Ishikawa (cell line): ENCODE measurements around the gene TMEM164.

ENCODE experiments used
- CEBPB ChIP-seq: IDR thresholded peaks from 2 replicates; pipeline ENCODE4 v1.6.1; 2012
- CREB1 ChIP-seq: IDR thresholded peaks from 2 replicates; pipeline ENCODE4 v1.6.1; 2012; ENCODE audit warnings: low read depth
- EGR1 ChIP-seq: IDR thresholded peaks from 2 replicates; pipeline ENCODE4 v1.6.1; 2012
- EP300 ChIP-seq: IDR thresholded peaks from 2 replicates; pipeline ENCODE4 v1.6.1; 2012; ENCODE audit warnings: borderline replicate concordance
- FOXM1 ChIP-seq: IDR thresholded peaks from 2 replicates; pipeline ENCODE4 v1.6.1; 2012; ENCODE audit warnings: low read depth, borderline replicate concordance
- NFIC ChIP-seq: IDR thresholded peaks from 2 replicates; pipeline ENCODE4 v1.6.1; 2012
- RAD21 ChIP-seq: IDR thresholded peaks from 2 replicates; pipeline ENCODE4 v1.6.1; 2012; ENCODE audit warnings: low read depth
- TAF1 ChIP-seq: IDR thresholded peaks from 2 replicates; pipeline ENCODE4 v1.6.1; 2012; ENCODE audit warnings: low read depth, mild to moderate bottlenecking
- TCF12 ChIP-seq: IDR thresholded peaks from 2 replicates; pipeline ENCODE4 v1.6.1; 2012; ENCODE audit warnings: low read depth
- TEAD4 ChIP-seq: IDR thresholded peaks from 2 replicates; pipeline ENCODE4 v1.6.1; 2012
- YY1 ChIP-seq: IDR thresholded peaks from 2 replicates; pipeline ENCODE4 v1.6.1; 2012; ENCODE audit warnings: low read depth
- ZBTB7A ChIP-seq: IDR thresholded peaks from 2 replicates; pipeline ENCODE4 v1.6.1; 2012; ENCODE audit warnings: low read depth
- TF ChIP-seq, protein P1 (sequence below): IDR thresholded peaks from 2 replicates; pipeline ENCODE4 v1.6.1; 2012; ENCODE audit warnings: low read depth, mild to moderate bottlenecking
- TF ChIP-seq, protein P2 (sequence below): IDR thresholded peaks from 2 replicates; pipeline ENCODE4 v1.6.1; 2012
- TF ChIP-seq, protein P3 (sequence below): IDR thresholded peaks from 2 replicates; pipeline ENCODE4 v1.6.1; 2012

The TMEM164 gene

DNA sequence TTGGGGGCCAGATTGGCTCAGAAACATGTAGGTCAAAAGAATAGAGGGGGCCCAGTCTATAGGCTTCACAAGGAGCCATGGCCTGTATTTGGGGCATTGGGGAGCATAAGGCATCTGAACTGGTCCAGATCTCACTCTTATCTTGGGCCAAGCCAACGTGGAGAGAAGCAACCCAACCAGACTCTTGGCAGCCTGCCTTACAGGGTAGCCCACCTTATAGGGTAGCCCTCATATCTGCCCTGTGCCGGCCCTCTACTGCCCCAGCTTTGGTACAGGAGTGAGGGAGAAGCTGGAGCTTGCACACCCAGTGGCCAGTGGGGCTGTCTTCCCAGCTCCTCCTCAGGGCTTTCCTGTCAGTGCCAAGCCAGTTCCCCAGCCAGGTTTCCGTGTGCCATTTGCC is 172.8 kb downstream of the TMEM164 start:
- TF ChIP-seq TCF12 (no peak), EGR1 (no peak), RAD21 (no peak), TEAD4 (no peak), NFIC (no peak)

DNA sequence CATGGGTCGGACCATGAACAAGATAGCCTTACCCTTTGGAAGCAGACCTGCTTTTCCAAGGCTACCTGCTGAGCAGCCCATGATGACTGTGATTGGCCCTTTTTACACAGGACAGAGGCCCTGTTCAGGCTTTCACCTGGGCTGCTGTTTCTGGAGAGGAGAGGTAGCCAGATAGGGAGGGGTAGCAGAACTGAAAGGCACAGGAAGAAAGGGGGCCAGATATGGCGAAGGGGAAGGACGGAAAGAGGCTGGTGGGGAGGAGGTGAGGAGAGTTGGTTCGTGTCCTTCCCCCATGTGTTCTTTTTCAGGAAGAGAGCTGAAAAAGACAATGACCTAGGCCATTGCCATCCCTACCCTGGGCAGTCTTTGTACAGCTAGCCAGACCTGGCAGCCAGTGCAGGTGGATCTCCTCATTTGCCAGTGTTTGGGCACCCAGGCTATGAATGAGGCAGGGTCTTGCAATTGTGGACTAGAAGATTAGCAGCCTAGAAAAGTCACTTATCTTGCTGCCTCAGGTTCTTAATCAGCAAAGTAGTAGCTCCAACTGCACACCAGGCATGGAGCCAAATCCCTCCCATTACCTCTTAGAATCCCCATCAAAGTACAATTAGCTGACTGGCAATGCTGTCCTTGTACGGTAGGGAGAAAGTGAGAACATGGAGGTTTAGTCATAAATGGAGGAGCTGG is 175.4 kb downstream of the TMEM164 start:
- TF ChIP-seq EGR1 (no peak), TCF12 (no peak), RAD21 (no peak)

DNA sequence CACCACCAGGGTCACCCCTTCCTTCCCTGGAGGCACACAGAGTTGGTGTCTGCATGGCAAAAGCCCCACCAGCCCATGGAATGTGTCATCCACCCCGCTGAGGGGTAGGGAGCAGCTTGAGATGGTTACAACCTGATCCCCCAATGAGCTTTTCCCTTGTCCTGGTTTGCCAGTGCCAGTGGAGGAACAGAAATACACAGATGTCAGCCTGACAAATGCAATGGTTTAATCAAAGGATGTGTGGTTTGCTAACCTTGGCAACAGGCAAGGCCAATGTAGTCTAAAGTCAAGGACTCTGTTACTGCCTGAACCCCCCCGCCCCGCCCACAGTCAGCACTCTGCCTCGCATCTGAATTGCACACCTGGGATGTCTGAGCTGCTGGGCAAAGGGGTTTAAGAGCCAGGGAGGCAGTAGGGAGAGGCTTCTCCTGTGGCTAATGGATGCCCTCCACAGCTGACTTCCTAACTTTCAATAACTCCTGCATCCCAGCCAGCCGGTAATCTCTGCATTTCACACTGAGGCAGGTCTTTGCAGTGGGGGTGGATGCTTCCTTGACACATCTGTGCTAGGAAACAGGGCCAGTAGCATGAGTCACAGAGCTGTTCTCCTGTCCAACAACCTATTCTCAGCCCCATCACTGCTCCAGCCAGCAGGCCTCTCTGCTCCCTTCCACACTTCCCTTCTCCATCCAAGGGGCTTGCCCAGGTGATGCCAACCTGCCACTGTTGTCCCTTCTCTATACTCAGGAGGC is 177.4 kb downstream of the TMEM164 start:
- TF ChIP-seq FOXM1 = no peak

DNA sequence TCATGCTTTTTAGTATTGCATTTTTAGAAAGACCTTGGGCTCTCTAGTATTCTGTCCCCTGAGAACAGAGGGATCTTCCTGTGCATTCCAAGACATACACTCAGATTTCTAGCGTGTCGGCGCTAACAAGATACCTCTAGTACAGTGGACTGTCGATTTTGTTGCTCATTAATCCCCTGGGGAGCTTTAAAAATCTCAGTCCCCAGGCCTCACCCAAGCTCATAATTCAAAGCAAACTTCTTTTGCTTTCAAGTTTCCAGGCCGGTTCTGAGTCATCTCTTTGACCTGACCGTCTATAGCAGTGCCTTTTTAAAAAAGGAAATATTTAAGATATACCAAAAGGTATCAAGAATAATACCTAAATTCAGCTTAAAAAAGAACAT is 178.0 kb downstream of the TMEM164 start:
- TF ChIP-seq YY1 (no peak), ZBTB7A (no peak), TAF1 (no peak), RAD21 (no peak), TCF12 (no peak), CEBPB (no peak), EP300 (no peak), EGR1 (no peak), NFIC (no peak), TEAD4 (no peak), FOXM1 (no peak), CREB1 (no peak)
- TF ChIP-seq, protein P1, sequence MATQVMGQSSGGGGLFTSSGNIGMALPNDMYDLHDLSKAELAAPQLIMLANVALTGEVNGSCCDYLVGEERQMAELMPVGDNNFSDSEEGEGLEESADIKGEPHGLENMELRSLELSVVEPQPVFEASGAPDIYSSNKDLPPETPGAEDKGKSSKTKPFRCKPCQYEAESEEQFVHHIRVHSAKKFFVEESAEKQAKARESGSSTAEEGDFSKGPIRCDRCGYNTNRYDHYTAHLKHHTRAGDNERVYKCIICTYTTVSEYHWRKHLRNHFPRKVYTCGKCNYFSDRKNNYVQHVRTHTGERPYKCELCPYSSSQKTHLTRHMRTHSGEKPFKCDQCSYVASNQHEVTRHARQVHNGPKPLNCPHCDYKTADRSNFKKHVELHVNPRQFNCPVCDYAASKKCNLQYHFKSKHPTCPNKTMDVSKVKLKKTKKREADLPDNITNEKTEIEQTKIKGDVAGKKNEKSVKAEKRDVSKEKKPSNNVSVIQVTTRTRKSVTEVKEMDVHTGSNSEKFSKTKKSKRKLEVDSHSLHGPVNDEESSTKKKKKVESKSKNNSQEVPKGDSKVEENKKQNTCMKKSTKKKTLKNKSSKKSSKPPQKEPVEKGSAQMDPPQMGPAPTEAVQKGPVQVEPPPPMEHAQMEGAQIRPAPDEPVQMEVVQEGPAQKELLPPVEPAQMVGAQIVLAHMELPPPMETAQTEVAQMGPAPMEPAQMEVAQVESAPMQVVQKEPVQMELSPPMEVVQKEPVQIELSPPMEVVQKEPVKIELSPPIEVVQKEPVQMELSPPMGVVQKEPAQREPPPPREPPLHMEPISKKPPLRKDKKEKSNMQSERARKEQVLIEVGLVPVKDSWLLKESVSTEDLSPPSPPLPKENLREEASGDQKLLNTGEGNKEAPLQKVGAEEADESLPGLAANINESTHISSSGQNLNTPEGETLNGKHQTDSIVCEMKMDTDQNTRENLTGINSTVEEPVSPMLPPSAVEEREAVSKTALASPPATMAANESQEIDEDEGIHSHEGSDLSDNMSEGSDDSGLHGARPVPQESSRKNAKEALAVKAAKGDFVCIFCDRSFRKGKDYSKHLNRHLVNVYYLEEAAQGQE = no peak
- TF ChIP-seq, protein P2, sequence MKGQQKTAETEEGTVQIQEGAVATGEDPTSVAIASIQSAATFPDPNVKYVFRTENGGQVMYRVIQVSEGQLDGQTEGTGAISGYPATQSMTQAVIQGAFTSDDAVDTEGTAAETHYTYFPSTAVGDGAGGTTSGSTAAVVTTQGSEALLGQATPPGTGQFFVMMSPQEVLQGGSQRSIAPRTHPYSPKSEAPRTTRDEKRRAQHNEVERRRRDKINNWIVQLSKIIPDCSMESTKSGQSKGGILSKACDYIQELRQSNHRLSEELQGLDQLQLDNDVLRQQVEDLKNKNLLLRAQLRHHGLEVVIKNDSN = no peak
- TF ChIP-seq, protein P3, sequence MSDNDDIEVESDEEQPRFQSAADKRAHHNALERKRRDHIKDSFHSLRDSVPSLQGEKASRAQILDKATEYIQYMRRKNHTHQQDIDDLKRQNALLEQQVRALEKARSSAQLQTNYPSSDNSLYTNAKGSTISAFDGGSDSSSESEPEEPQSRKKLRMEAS = no peak

DNA sequence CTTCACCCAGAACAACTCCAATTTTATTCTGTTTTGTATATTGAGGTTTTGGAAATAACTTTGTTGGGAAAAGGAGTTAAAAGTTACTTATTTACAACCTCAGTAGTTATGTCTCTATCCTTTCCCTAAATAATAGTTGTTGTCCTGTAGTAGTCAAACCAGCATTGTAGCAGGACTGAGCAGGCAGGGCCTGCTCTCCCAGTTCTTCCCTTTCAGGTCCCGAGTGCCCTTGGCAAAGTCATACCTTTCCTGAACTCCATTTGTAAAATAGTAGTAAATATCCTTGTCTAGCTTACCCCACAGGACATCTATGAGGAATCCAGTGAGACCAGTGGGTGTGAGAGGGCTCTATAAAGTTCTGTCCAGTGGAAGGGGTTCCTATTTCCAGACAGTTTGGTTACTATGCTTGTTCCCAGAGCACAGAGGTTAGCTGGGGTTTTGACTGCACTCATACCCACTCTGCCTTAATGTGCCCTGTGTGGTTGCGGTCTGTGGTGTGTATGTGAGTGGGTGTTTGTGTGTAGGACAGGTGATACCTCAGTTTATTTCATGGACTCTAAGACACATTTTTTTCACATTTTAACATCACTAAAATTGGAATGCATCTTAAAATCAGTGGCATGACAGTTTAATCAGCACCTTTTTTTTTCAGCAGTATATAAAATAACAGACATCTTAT is 178.7 kb downstream of the TMEM164 start:
- TF ChIP-seq, protein P2 = no peak
- TF ChIP-seq RAD21 (no peak), YY1 (no peak), TEAD4 (no peak), EP300 (no peak), CREB1 (no peak), NFIC (no peak), EGR1 (no peak), ZBTB7A (no peak), TAF1 (no peak), TCF12 (no peak), CEBPB (no peak), FOXM1 (no peak)
- TF ChIP-seq, protein P1 = no peak
- TF ChIP-seq, protein P3 = no peak

DNA sequence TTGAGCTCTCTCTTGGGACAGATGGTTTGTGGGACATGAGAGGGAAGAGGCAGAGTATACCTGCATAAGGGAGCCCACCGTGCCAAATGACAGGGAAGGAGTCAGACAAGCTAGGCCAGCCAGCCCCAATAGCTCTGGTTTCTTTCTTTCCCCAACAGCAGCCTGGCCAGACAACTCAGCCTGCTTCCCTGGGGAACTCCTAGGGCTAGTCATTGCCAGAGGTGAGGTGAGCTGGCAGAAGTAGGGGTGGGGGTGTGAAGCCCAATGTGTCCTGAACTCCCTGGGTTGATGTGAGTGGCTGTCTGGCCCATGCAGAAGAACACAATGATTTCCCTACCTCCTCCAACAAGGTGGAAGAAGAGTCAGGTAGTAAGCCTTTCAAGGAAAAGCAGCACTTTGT is 179.4 kb downstream of the TMEM164 start:
- TF ChIP-seq EGR1 (no peak), CREB1 (no peak), FOXM1 (no peak), CEBPB (no peak), TCF12 (no peak), EP300 (no peak), RAD21 (no peak), TAF1 (no peak), NFIC (no peak), YY1 (no peak), ZBTB7A (no peak), TEAD4 (no peak)
- TF ChIP-seq, protein P2 = no peak
- TF ChIP-seq, protein P1 = no peak
- TF ChIP-seq, protein P3 = no peak
